Measurements from ENCODE around the gene THY1.
A peak's percentile ranks its signal among the peaks of the same experiment; 100 is the strongest.

The THY1 gene

GRCh38 chr11:119436711-119437110 is 13.7 kb upstream of the THY1 start:
- TF ChIP-seq YY1 (IDR thresholded peaks at IDR 0.05; ENCODE audit: low read depth) (no peak), MAX (IDR thresholded peaks at IDR 0.05) (no peak), TEAD4 (IDR thresholded peaks at IDR 0.05) (no peak), NFIC (IDR thresholded peaks at IDR 0.05) (no peak), FOXM1 (IDR thresholded peaks at IDR 0.05; ENCODE audit: borderline replicate concordance, low read depth) (no peak), CEBPB (IDR thresholded peaks at IDR 0.05) (no peak)

GRCh38 chr11:119436093-119436492 is 13.1 kb upstream of the THY1 start:
- TF ChIP-seq TAF1 (IDR thresholded peaks at IDR 0.05; ENCODE audit: low read depth) (no peak), RAD21 (IDR thresholded peaks at IDR 0.05; ENCODE audit: low read depth) (no peak), ZBTB7A (IDR thresholded peaks at IDR 0.05; ENCODE audit: low read depth) (no peak), TCF12 (IDR thresholded peaks at IDR 0.05; ENCODE audit: low read depth) (no peak), REST (IDR thresholded peaks at IDR 0.05; ENCODE audit: low read depth) (no peak), CEBPB (IDR thresholded peaks at IDR 0.05) (no peak), YY1 (IDR thresholded peaks at IDR 0.05; ENCODE audit: low read depth) (no peak), EGR1 (IDR thresholded peaks at IDR 0.05) (no peak), CREB1 (IDR thresholded peaks at IDR 0.05; ENCODE audit: low read depth) (no peak), EP300 (IDR thresholded peaks at IDR 0.05; ENCODE audit: borderline replicate concordance) (no peak), FOXM1 (IDR thresholded peaks at IDR 0.05; ENCODE audit: borderline replicate concordance, low read depth) (no peak), USF1 (IDR thresholded peaks at IDR 0.05) (no peak), MAX (IDR thresholded peaks at IDR 0.05) (no peak)

GRCh38 chr11:119434591-119435330 is 11.8 kb upstream of the THY1 start:
- no peak for TF ChIP-seq NFIC (IDR thresholded peaks at IDR 0.05)
- no peak for TF ChIP-seq CEBPB (IDR thresholded peaks at IDR 0.05)

- TF ChIP-seq EGR1 (IDR thresholded peaks at IDR 0.05) (no peak), TEAD4 (IDR thresholded peaks at IDR 0.05) (no peak), CEBPB (IDR thresholded peaks at IDR 0.05) (no peak), USF1 (IDR thresholded peaks at IDR 0.05) (no peak), RAD21 (IDR thresholded peaks at IDR 0.05; ENCODE audit: low read depth) (no peak), FOXM1 (IDR thresholded peaks at IDR 0.05; ENCODE audit: borderline replicate concordance, low read depth) (no peak), CREB1 (IDR thresholded peaks at IDR 0.05; ENCODE audit: low read depth) (no peak), NFIC (IDR thresholded peaks at IDR 0.05) (no peak), EP300 (IDR thresholded peaks at IDR 0.05; ENCODE audit: borderline replicate concordance) (no peak), TAF1 (IDR thresholded peaks at IDR 0.05; ENCODE audit: low read depth) (no peak), TCF12 (IDR thresholded peaks at IDR 0.05; ENCODE audit: low read depth) (no peak), YY1 (IDR thresholded peaks at IDR 0.05; ENCODE audit: low read depth) (no peak)
Measured at GRCh38 chr11:119433358-119433725, 10.4 kb upstream of the THY1 start.

GRCh38 chr11:119432484-119433357 is 9.7 kb upstream of the THY1 start:
- no peak for TF ChIP-seq MAX (IDR thresholded peaks at IDR 0.05)
- TF ChIP-seq CEBPB (IDR thresholded peaks at IDR 0.05), result no peak
- TF ChIP-seq NFIC (IDR thresholded peaks at IDR 0.05), result 0 out of 2 replicates have a peak, but pooled peaks have one; percentile 24

GRCh38 chr11:119431523-119431922 is 8.6 kb upstream of the THY1 start:
- TF ChIP-seq EP300 (IDR thresholded peaks at IDR 0.05; ENCODE audit: borderline replicate concordance), result no peak
- no peak for TF ChIP-seq CREB1 (IDR thresholded peaks at IDR 0.05; ENCODE audit: low read depth)
- TF ChIP-seq USF1 (IDR thresholded peaks at IDR 0.05), result no peak
- no peak for TF ChIP-seq TAF1 (IDR thresholded peaks at IDR 0.05; ENCODE audit: low read depth)

GRCh38 chr11:119427279-119427678 is 4.3 kb upstream of the THY1 start:
- TF ChIP-seq MAX (IDR thresholded peaks at IDR 0.05) (no peak), TAF1 (IDR thresholded peaks at IDR 0.05; ENCODE audit: low read depth) (no peak), CEBPB (IDR thresholded peaks at IDR 0.05) (no peak), USF1 (IDR thresholded peaks at IDR 0.05) (no peak), TEAD4 (IDR thresholded peaks at IDR 0.05) (no peak), EP300 (IDR thresholded peaks at IDR 0.05; ENCODE audit: borderline replicate concordance) (no peak)
